B cell (primary cell): ENCODE data around the gene CKAP2L.

Source experiments
- CTCF ChIP-seq: fragments of 200-600 bp; IDR thresholded peaks from one replicate; pipeline ENCODE4 v1.8.0; 2022; ENCODE audit warnings: antibody characterized with exemption, mild to moderate bottlenecking
- EZH2 ChIP-seq: IDR thresholded peaks from 2 replicates; pipeline ENCODE4 v1.6.1; 2012; ENCODE audit warnings: borderline replicate concordance, low read depth, mild to moderate bottlenecking, moderate library complexity, low read length; ENCODE audit not compliant: insufficient read depth, poor library complexity, severe bottlenecking

- TF ChIP-seq CTCF (no peak), EZH2 (no peak)
Observed at GRCh38 chr2:112792419-112792818, 28.0 kb upstream of the CKAP2L start.
